HCT116 (cell line): ENCODE results near the gene CELSR3. TPM values are rescaled to one million over a fixed set of nuclear protein-coding genes. Genes with fewer than 3 reads are reported as not detected.

Experiments
- ATAC-seq: fragments of 200-7000 bp; cut with Tn5 transposase; 2 replicates; pipeline ENCODE4 v1.9.1; 2020; ENCODE audit warnings: mild to moderate bottlenecking, moderate library complexity
- BruUV-seq: library from RNA; stranded (reverse); fragments of 400-500 nt; replicated peaks from 2 replicates; lab custom pipeline; 2021; lab: Mats Ljungman, UMichigan
- CTCF ChIA-PET: fragments of 300-600 bp; sonication (Branson Sonifier 250); formaldehyde crosslinking; loops from one replicate; lab custom pipeline; 2021; ENCODE audit warnings: antibody characterized with exemption; lab: Charles Lee
- POLR2A ChIA-PET: fragments of 300-600, 350-600 bp; sonication (Branson Sonifier 250); formaldehyde crosslinking; loops from one replicate; lab custom pipeline; 2021; ENCODE audit warnings: antibody characterized with exemption; lab: Charles Lee
- RAD21 ChIA-PET, 2 experiments: fragments of 300-600 bp; sonication (Branson Sonifier 250); formaldehyde crosslinking; loops; one replicate each; lab custom pipeline; 2023; ENCODE audit warnings: low total read pairs in 2 of 2; ENCODE audit not compliant: uncharacterized antibody in 2 of 2, unreplicated experiment in 2 of 2, low non-redundant PET in 1 of 2; lab: Charles Lee
- DNase-seq: peaks from one replicate; pipeline ENCODE4 v3.0.0-alpha.2; 2010; ENCODE audit warnings: low read depth, low spot score
- H2AFZ ChIP-seq: fragments of 200-600 bp; shearing (Covaris generic), sonication (generic); 2 replicates; pipeline ENCODE4 v1.6.1; 2017; ENCODE audit warnings: low read depth, mixed run types, mixed read lengths, antibody characterized with exemption, low read length; ENCODE audit not compliant: poor library complexity, severe bottlenecking
- H3K27ac ChIP-seq: 2 replicates; pipeline ENCODE4 v1.5.1; 2012; ENCODE audit warnings: low read depth, low read length
- H3K27me3 ChIP-seq: fragments of 200-600 bp; sonication (generic); 2 replicates; pipeline ENCODE4 v1.6.1; 2016; ENCODE audit warnings: mixed run types, low read length, mixed read lengths; ENCODE audit not compliant: insufficient read depth
- H3K36me3 ChIP-seq, 2 experiments: fragments of 200-500 bp in 1 of 2; fragments of 200-600 bp in 1 of 2; sonication (Bioruptor generic) in 1 of 2; sonication (generic) in 1 of 2; 2 replicates each; pipeline versions ENCODE4 v1.5.1 to v1.6.1; 2014 to 2016; ENCODE audit warnings: low read length in 2 of 2, inconsistent platforms in 1 of 2, mixed read lengths in 1 of 2, mixed run types in 1 of 2; ENCODE audit not compliant: insufficient read depth in 2 of 2, control insufficient read depth in 1 of 2
- H3K4me1 ChIP-seq, 2 experiments: fragments of 200-600 bp in 1 of 2; sonication (generic) in 1 of 2; 2 replicates each; pipeline versions ENCODE4 v1.5.1 to v1.6.1; 2012 to 2017; ENCODE audit warnings: low read length in 2 of 2, inconsistent platforms in 1 of 2, mild to moderate bottlenecking in 1 of 2, mixed read lengths in 1 of 2, mixed run types in 1 of 2, moderate library complexity in 1 of 2; ENCODE audit not compliant: insufficient read depth in 2 of 2, control insufficient read depth in 1 of 2
- H3K4me2 ChIP-seq: fragments of 200-600 bp; sonication (generic); 2 replicates; pipeline ENCODE4 v1.6.1; 2017; ENCODE audit warnings: mixed run types, low read length, mixed read lengths
- H3K4me3 ChIP-seq, 2 experiments: fragments of 200-600 bp in 1 of 2; sonication (generic) in 1 of 2; replicated peaks in 1 of 2; 2 replicates each; pipeline ENCODE4 v1.5.1; 2011 to 2016; ENCODE audit warnings: low read length in 2 of 2, control low read depth in 1 of 2, low read depth in 1 of 2, mild to moderate bottlenecking in 1 of 2, mixed read lengths in 1 of 2, mixed run types in 1 of 2
- H3K79me2 ChIP-seq: fragments of 200-600 bp; sonication (generic); 2 replicates; pipeline ENCODE4 v1.6.1; 2017; ENCODE audit warnings: mild to moderate bottlenecking, mixed run types, low read length, moderate library complexity, mixed read lengths; ENCODE audit not compliant: insufficient read depth
- H3K9ac ChIP-seq: fragments of 200-600 bp; sonication (generic); 2 replicates; pipeline ENCODE4 v1.6.1; 2016; ENCODE audit warnings: low read length, mixed read lengths
- H3K9me2 ChIP-seq: fragments of 200-600 bp; sonication (generic), shearing (Covaris generic); 2 replicates; pipeline ENCODE4 v1.6.1; 2017; ENCODE audit warnings: mixed run types, mild to moderate bottlenecking, moderate library complexity; ENCODE audit not compliant: insufficient read depth
- H3K9me3 ChIP-seq, 2 experiments: fragments of 200-500 bp in 1 of 2; fragments of 200-600 bp in 1 of 2; sonication (Bioruptor generic) in 1 of 2; sonication (generic) in 1 of 2; 2 replicates each; pipeline ENCODE4 v1.6.1; 2014 to 2017; ENCODE audit warnings: low read length in 2 of 2, mixed read lengths in 2 of 2, inconsistent platforms in 1 of 2, low read depth in 1 of 2, mild to moderate bottlenecking in 1 of 2, mixed run types in 1 of 2, moderate library complexity in 1 of 2; ENCODE audit not compliant: control insufficient read depth in 1 of 2, insufficient read depth in 1 of 2
- H4K20me1 ChIP-seq: fragments of 200-600 bp; sonication (generic), shearing (Covaris generic); 2 replicates; pipeline ENCODE4 v1.6.1; 2017; ENCODE audit warnings: mixed run types, mild to moderate bottlenecking, moderate library complexity; ENCODE audit not compliant: insufficient read depth
- CBX3 ChIP-seq: IDR thresholded peaks from 2 replicates; pipeline ENCODE4 v1.6.1; 2012; ENCODE audit warnings: low read depth
- CEBPB ChIP-seq: IDR thresholded peaks from 2 replicates; pipeline ENCODE4 v1.6.1; 2012; ENCODE audit warnings: low read depth
- EGR1 ChIP-seq: IDR thresholded peaks from 2 replicates; pipeline ENCODE4 v1.6.1; 2012; ENCODE audit warnings: low read depth
- ELF1 ChIP-seq: IDR thresholded peaks from 2 replicates; pipeline ENCODE4 v1.6.1; 2012; ENCODE audit warnings: low read depth, borderline replicate concordance
- EZH2 ChIP-seq: fragments of 200-600 bp; sonication (generic); IDR thresholded peaks from 2 replicates; pipeline ENCODE4 v1.6.1; 2017; ENCODE audit warnings: antibody characterized with exemption, mixed run types
- EZH2phosphoT487 ChIP-seq: fragments of 200-600 bp; IDR thresholded peaks from 2 replicates; pipeline ENCODE4 v1.6.1; 2018; ENCODE audit warnings: antibody characterized with exemption, borderline replicate concordance
- FOSL1 ChIP-seq: IDR thresholded peaks from 2 replicates; pipeline ENCODE4 v1.6.1; 2012; ENCODE audit warnings: low read depth
- JUND ChIP-seq: IDR thresholded peaks from 2 replicates; pipeline ENCODE4 v1.6.1; 2012
- POLR2A ChIP-seq: IDR thresholded peaks from 2 replicates; pipeline ENCODE4 v1.7.0; 2011; ENCODE audit warnings: borderline replicate concordance; ENCODE audit not compliant: insufficient read depth, insufficient read length; ENCODE audit errors: extremely low read depth
- POLR2AphosphoS5 ChIP-seq: IDR thresholded peaks from 2 replicates; pipeline ENCODE4 v1.6.1; 2011; ENCODE audit warnings: mild to moderate bottlenecking, low read depth, low read length, moderate library complexity
- RAD21 ChIP-seq: IDR thresholded peaks from 2 replicates; pipeline ENCODE4 v1.6.1; 2012; ENCODE audit warnings: low read depth, mild to moderate bottlenecking
- SIN3A ChIP-seq: IDR thresholded peaks from 2 replicates; pipeline ENCODE4 v1.6.1; 2012; ENCODE audit warnings: low read depth
- SRF ChIP-seq: IDR thresholded peaks from 2 replicates; pipeline ENCODE4 v1.6.1; 2012; ENCODE audit warnings: low read depth
- TCF7L2 ChIP-seq: IDR thresholded peaks from 2 replicates; pipeline ENCODE4 v1.7.0; 2011; ENCODE audit warnings: borderline replicate concordance, inconsistent platforms; ENCODE audit not compliant: insufficient read depth, insufficient read length; ENCODE audit errors: extremely low read depth
- intact Hi-C: fragments of 100-400 bp; cut with micrococcal nuclease; formaldehyde crosslinking; loops from 2 replicates; pipeline ENCODE4 v1.10.0; 2022
- total RNA-seq: library from RNA; stranded (reverse); gene quantifications from one replicate; pipeline ENCODE4 v1.2.1, GENCODE V29; 2021; ENCODE audit not compliant: unreplicated experiment
- TF ChIP-seq, protein P1 (sequence below), 3 experiments: fragments of 200-600 bp in 1 of 3; sonication (generic) in 1 of 3; IDR thresholded peaks in 2 of 3; conservative IDR thresholded peaks in 1 of 3; 2 replicates each; pipeline ENCODE4 v1.5.1; 2012 to 2017; ENCODE audit warnings: low read depth in 2 of 3, low read length in 2 of 3, antibody characterized with exemption in 1 of 3, borderline replicate concordance in 1 of 3, control low read depth in 1 of 3, mild to moderate bottlenecking in 1 of 3, mixed read lengths in 1 of 3, mixed run types in 1 of 3, moderate library complexity in 1 of 3; ENCODE audit not compliant: insufficient read depth in 1 of 3
- TF ChIP-seq, protein P2 (sequence below): IDR thresholded peaks from 2 replicates; pipeline ENCODE4 v1.6.1; 2012
- TF ChIP-seq, protein P3 (sequence below): IDR thresholded peaks from 2 replicates; pipeline ENCODE4 v1.6.1; 2012

Gene CELSR3
- total RNA-seq, 1 experiment from 2014 or later = 7.8 TPM

DNA sequence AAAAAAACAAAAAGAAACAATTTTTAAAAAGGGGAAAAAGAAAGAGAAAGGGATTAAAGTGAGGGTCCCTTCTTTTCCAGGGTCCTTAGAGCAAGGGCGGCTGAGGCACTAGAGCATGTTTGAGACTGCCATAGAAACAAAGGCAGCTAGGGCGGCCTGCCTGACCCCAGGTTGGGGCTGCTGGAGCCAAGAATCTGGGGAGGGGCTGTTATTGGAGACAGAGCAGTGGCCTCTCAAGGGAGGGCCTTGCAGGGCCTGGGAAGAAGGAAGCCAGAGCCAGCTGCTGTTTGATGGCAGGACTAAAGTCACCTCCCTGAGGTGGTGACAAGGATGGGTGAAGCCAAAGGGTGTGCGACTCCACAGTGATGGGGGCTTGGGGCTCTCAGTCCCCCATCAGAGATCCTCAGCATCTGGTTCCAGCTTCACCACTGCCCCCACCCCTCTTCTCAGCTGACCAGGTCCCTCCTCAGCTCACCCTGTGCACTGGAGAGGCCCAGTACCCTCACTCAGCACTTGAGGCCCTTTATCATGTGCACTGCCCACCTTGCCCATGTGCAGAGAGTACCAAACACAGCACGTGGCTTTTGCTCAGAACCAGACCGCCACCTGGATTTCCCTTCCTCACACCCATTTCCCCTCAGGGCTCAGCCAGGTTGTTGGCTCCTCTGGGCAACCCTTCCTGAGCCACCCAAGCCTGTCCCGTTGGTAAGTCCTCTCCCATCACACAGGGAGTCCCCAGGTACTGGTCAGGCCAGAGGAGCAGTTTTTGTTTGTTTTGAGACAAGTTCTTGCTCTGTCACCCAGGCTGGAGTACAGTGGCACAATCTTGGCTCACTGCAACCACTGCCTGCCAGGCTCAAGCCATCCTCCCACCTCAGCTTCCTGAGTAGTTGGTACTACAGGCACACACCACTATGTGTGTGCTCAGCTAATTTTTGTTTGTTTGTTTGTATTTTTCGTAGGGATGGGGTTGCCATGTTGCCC lies 42.9 kb downstream of the CELSR3 start:
- Histone ChIP-seq H3K9ac (no peak overlapping the region), H3K79me2 (no peaks in the 10 kb centered on the region), H3K4me3 (no peak overlapping the region), H3K27me3 (no peaks in the 10 kb centered on the region), H3K9me3 (peaks cover 14 to 15% of the 10 kb centered on the region in 2 experiments; a peak in 2 of 4 replicates), H3K4me2 (no peak overlapping the region), H4K20me1 (no peaks in the 10 kb centered on the region), H3K27ac (no peak overlapping the region), H2AFZ (no peak overlapping the region), H3K36me3 (no peaks in the 10 kb centered on the region; a peak in 1 of 4 replicates), H3K4me1 (no peaks in the 10 kb centered on the region), H3K9me2 (no peaks in the 10 kb centered on the region)
- ATAC-seq = no peak
- ChIA-PET RAD21 (no interaction called here), CTCF (interaction anchor here (0.9 kb wide), 1 partner anchor 15 kb away, joined by 3 read pairs; the partner anchor contains the start of gene SLC26A6), POLR2A (no interaction called here)
- DNase-seq = no peak
- TF ChIP-seq JUND (no peak), EZH2 (no peak), CBX3 (no peak), POLR2A (no peak), SIN3A (no peak), ELF1 (no peak), SRF (no peak), TCF7L2 (no peak), FOSL1 (no peak), EZH2phosphoT487 (no peak), EGR1 (no peak), RAD21 (no peak), CEBPB (no peak), POLR2AphosphoS5 (no peak)
- TF ChIP-seq, protein P1, sequence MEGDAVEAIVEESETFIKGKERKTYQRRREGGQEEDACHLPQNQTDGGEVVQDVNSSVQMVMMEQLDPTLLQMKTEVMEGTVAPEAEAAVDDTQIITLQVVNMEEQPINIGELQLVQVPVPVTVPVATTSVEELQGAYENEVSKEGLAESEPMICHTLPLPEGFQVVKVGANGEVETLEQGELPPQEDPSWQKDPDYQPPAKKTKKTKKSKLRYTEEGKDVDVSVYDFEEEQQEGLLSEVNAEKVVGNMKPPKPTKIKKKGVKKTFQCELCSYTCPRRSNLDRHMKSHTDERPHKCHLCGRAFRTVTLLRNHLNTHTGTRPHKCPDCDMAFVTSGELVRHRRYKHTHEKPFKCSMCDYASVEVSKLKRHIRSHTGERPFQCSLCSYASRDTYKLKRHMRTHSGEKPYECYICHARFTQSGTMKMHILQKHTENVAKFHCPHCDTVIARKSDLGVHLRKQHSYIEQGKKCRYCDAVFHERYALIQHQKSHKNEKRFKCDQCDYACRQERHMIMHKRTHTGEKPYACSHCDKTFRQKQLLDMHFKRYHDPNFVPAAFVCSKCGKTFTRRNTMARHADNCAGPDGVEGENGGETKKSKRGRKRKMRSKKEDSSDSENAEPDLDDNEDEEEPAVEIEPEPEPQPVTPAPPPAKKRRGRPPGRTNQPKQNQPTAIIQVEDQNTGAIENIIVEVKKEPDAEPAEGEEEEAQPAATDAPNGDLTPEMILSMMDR (IDR thresholded peaks at IDR 0.05 in 2 of 3, conservative IDR thresholded peaks at IDR 0.05 in 1 of 3; ENCODE audit: borderline replicate concordance in 1 of 3, insufficient read depth in 1 of 3, low read depth in 2 of 3, low read length in 2 of 3) = no peak
- TF ChIP-seq, protein P2, sequence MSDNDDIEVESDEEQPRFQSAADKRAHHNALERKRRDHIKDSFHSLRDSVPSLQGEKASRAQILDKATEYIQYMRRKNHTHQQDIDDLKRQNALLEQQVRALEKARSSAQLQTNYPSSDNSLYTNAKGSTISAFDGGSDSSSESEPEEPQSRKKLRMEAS = no peak
- TF ChIP-seq, protein P3, sequence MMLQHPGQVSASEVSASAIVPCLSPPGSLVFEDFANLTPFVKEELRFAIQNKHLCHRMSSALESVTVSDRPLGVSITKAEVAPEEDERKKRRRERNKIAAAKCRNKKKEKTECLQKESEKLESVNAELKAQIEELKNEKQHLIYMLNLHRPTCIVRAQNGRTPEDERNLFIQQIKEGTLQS = no peak
- BruUV-seq = no TSS peak
- intact Hi-C loops = no loop called here
